KMS-11 (cell line): ENCODE data around the gene GPRASP3.

ENCODE experiments used
- H2AFZ ChIP-seq: fragments of 200-600 bp; sonication (generic); 2 replicates; pipeline ENCODE4 v1.6.1; 2016; ENCODE audit warnings: antibody characterized with exemption, mixed run types, low read depth
- H3K27ac ChIP-seq: fragments of 200-600 bp; sonication (generic); 2 replicates; pipeline ENCODE4 v1.6.1; 2016; ENCODE audit warnings: mild to moderate bottlenecking, mixed run types
- H3K27me3 ChIP-seq: fragments of 200-600 bp; sonication (generic); 2 replicates; pipeline ENCODE4 v1.6.1; 2017; ENCODE audit warnings: mild to moderate bottlenecking, low read depth, mixed run types, moderate library complexity; ENCODE audit not compliant: insufficient read depth
- H3K36me3 ChIP-seq: fragments of 200-600 bp; sonication (generic); 2 replicates; pipeline ENCODE4 v1.6.1; 2017; ENCODE audit warnings: mild to moderate bottlenecking, mixed run types; ENCODE audit not compliant: insufficient read depth
- H3K4me1 ChIP-seq: fragments of 200-600 bp; sonication (generic); 2 replicates; pipeline ENCODE4 v1.6.1; 2016; ENCODE audit warnings: mild to moderate bottlenecking, low read depth, mixed run types; ENCODE audit not compliant: poor library complexity, severe bottlenecking
- H3K4me2 ChIP-seq: fragments of 200-600 bp; sonication (generic); 2 replicates; pipeline ENCODE4 v1.7.0; 2016; ENCODE audit warnings: mild to moderate bottlenecking, mixed run types
- H3K4me3 ChIP-seq: fragments of 200-600 bp; sonication (generic); IDR thresholded peaks from 2 replicates; pipeline ENCODE4 v1.6.1; 2017; ENCODE audit warnings: low read depth, low read length, mixed read lengths; ENCODE audit not compliant: insufficient read depth
- H3K79me2 ChIP-seq: fragments of 200-600 bp; sonication (generic); 2 replicates; pipeline ENCODE4 v1.6.1; 2016; ENCODE audit warnings: low read depth, mixed run types; ENCODE audit not compliant: insufficient read depth
- H3K9ac ChIP-seq: fragments of 200-600 bp; sonication (generic); 2 replicates; pipeline ENCODE4 v1.6.1; 2016; ENCODE audit warnings: mild to moderate bottlenecking, mixed run types
- H4K20me1 ChIP-seq: fragments of 200-600 bp; sonication (generic); 2 replicates; pipeline ENCODE4 v1.6.1; 2016; ENCODE audit warnings: mild to moderate bottlenecking, mixed run types; ENCODE audit not compliant: insufficient read depth
- CTCF ChIP-seq: fragments of 200-600 bp; sonication (generic); conservative IDR thresholded peaks from 2 replicates; pipeline ENCODE4 v1.6.1; 2017; ENCODE audit warnings: low read depth, mild to moderate bottlenecking, antibody characterized with exemption, low read length, moderate library complexity, mixed read lengths

Gene GPRASP3

GRCh38 chrX:102694749-102695148, 25.8 kb upstream of the GPRASP3 start:
- Histone ChIP-seq H3K4me2 (no peak overlapping the region), H3K27me3 (no peaks in the 10 kb centered on the region), H3K79me2 (no peaks in the 10 kb centered on the region), H3K9ac (no peak overlapping the region), H4K20me1 (no peaks in the 10 kb centered on the region), H3K27ac (no peak overlapping the region), H3K4me1 (no peaks in the 10 kb centered on the region), H2AFZ (no peak overlapping the region), H3K4me3 (no peak overlapping the region), H3K36me3 (no peaks in the 10 kb centered on the region)
- no peak for TF ChIP-seq CTCF

- Histone ChIP-seq H4K20me1 (no peaks in the 10 kb centered on the region), H3K4me2 (no peak overlapping the region), H3K36me3 (no peaks in the 10 kb centered on the region), H3K4me1 (no peaks in the 10 kb centered on the region), H2AFZ (no peak overlapping the region), H3K9ac (no peak overlapping the region), H3K27ac (no peak overlapping the region), H3K79me2 (no peaks in the 10 kb centered on the region), H3K4me3 (no peak overlapping the region), H3K27me3 (no peaks in the 10 kb centered on the region)
- no peak for TF ChIP-seq CTCF
These were observed 24.2 kb upstream of the GPRASP3 start for GRCh38 chrX:102696306-102696705.

GRCh38 chrX:102697494-102697893, 23.0 kb upstream of the GPRASP3 start:
- Histone ChIP-seq H3K27ac (no peak overlapping the region), H3K4me3 (no peak overlapping the region), H3K4me2 (no peak overlapping the region), H3K79me2 (no peaks in the 10 kb centered on the region), H3K36me3 (no peaks in the 10 kb centered on the region), H3K27me3 (no peaks in the 10 kb centered on the region), H2AFZ (no peak overlapping the region), H3K9ac (no peak overlapping the region), H3K4me1 (no peaks in the 10 kb centered on the region), H4K20me1 (no peaks in the 10 kb centered on the region)
- TF ChIP-seq CTCF: no peak

- no peak overlapping the region for H3K9ac ChIP-seq
- H3K79me2 ChIP-seq: no peaks in the 10 kb centered on the region
- H2AFZ ChIP-seq: no peak overlapping the region
- H3K27me3 ChIP-seq: no peaks in the 10 kb centered on the region
- no peak overlapping the region for H3K4me3 ChIP-seq
- no peak overlapping the region for H3K4me2 ChIP-seq
- no peak for TF ChIP-seq CTCF
- H3K27ac ChIP-seq: no peak overlapping the region
- no peaks in the 10 kb centered on the region for H3K36me3 ChIP-seq
- no peaks in the 10 kb centered on the region for H4K20me1 ChIP-seq
- no peaks in the 10 kb centered on the region for H3K4me1 ChIP-seq
These were observed 11.6 kb upstream of the GPRASP3 start for GRCh38 chrX:102708900-102709299.

- Histone ChIP-seq H3K27me3 (no peaks in the 10 kb centered on the region), H2AFZ (no peak overlapping the region), H3K4me1 (no peaks in the 10 kb centered on the region), H3K4me3 (no peak overlapping the region), H3K79me2 (no peaks in the 10 kb centered on the region), H3K27ac (no peak overlapping the region), H3K4me2 (no peak overlapping the region), H3K36me3 (no peaks in the 10 kb centered on the region), H3K9ac (no peak overlapping the region), H4K20me1 (no peaks in the 10 kb centered on the region)
- TF ChIP-seq CTCF: no peak
These were observed 8.7 kb upstream of the GPRASP3 start for GRCh38 chrX:102711872-102712215.
